ENCODE results near the gene LRRC41.

Gene LRRC41

GRCh38 chr1:46301808-46302640 is 1.4 kb downstream of the LRRC41 start:
- no peaks in the 10 kb centered on the region for H3K9me2 ChIP-seq (replicated peaks; ENCODE audit: insufficient read depth, low read length)
- no peaks in the 10 kb centered on the region for H3K9me3 ChIP-seq (ENCODE audit: insufficient read depth, low read length)
- H4K20me1 ChIP-seq (ENCODE audit: low read depth, low read length) = peaks cover 8% of the 10 kb centered on the region; the same call in 1 of the 2 replicates
- peak overlapping the region; percentile 97 for H3K9ac ChIP-seq (ENCODE audit: low read length)
- no peaks in the 10 kb centered on the region for H3K27me3 ChIP-seq (ENCODE audit: low read length)
- H3F3A ChIP-seq (ENCODE audit: insufficient read depth) = peaks cover 11% of the 10 kb centered on the region; the same call in 1 of the 2 replicates
- peaks cover 8% of the 10 kb centered on the region; the same call in 1 of the 2 replicates for H3K36me3 ChIP-seq (ENCODE audit: low read length)
- H3K4me3 ChIP-seq (ENCODE audit: insufficient read depth, low read length, poor library complexity, severe bottlenecking) = peak overlapping the region; percentile 67
- peak overlapping the region; percentile 99 for H3K4me2 ChIP-seq (ENCODE audit: low read depth, low read length, poor library complexity, severe bottlenecking)
- peaks cover 67% of the 10 kb centered on the region for H3K79me2 ChIP-seq (ENCODE audit: insufficient read depth, low read length)
- TF ChIP-seq EZH2phosphoT487 (conservative IDR thresholded peaks at IDR 0.05; ENCODE audit: low read length) (no peak), CTCF (IDR thresholded peaks at IDR 0.05; ENCODE audit: insufficient read depth, low read length, poor library complexity, severe bottlenecking) (peak; percentile 38)
- 0 out of 2 replicates have a peak overlapping the region, but pooled peaks have one; percentile 79 for H3K27ac ChIP-seq (ENCODE audit: low read depth, low read length)
- peak overlapping the region; percentile 85 for H2AFZ ChIP-seq (ENCODE audit: low read depth, low read length, severe bottlenecking)

- Histone ChIP-seq H4K20me1 (ENCODE audit: low read depth, low read length) (peaks cover 4% of the 10 kb centered on the region; the same call in 1 of the 2 replicates), H3K27ac (ENCODE audit: low read depth, low read length) (no peak overlapping the region), H3K9me2 (replicated peaks; ENCODE audit: insufficient read depth, low read length) (no peaks in the 10 kb centered on the region), H3F3A (ENCODE audit: insufficient read depth) (peaks cover 11% of the 10 kb centered on the region; the same call in 1 of the 2 replicates), H3K36me3 (ENCODE audit: low read length) (peaks cover 8% of the 10 kb centered on the region; the same call in 1 of the 2 replicates), H3K4me2 (ENCODE audit: low read depth, low read length, poor library complexity, severe bottlenecking) (peak overlapping the region; percentile 99), H3K9ac (ENCODE audit: low read length) (peak overlapping the region; percentile 97), H3K9me3 (ENCODE audit: insufficient read depth, low read length) (no peaks in the 10 kb centered on the region), H3K27me3 (ENCODE audit: low read length) (no peaks in the 10 kb centered on the region), H3K79me2 (ENCODE audit: insufficient read depth, low read length) (peaks cover 60% of the 10 kb centered on the region), H3K4me3 (ENCODE audit: insufficient read depth, low read length, poor library complexity, severe bottlenecking) (peak overlapping the region; percentile 67), H2AFZ (ENCODE audit: low read depth, low read length, severe bottlenecking) (no peak overlapping the region)
- TF ChIP-seq EZH2phosphoT487 (conservative IDR thresholded peaks at IDR 0.05; ENCODE audit: low read length) (no peak), CTCF (IDR thresholded peaks at IDR 0.05; ENCODE audit: insufficient read depth, low read length, poor library complexity, severe bottlenecking) (no peak)
Observed at GRCh38 chr1:46301406-46301807, 2.0 kb downstream of the LRRC41 start.

GRCh38 chr1:46300673-46301405 is 2.6 kb downstream of the LRRC41 start:
- no peaks in the 10 kb centered on the region for H3K27me3 ChIP-seq (ENCODE audit: low read length)
- H3K27ac ChIP-seq (ENCODE audit: low read depth, low read length) = no peak overlapping the region
- no peak overlapping the region for H2AFZ ChIP-seq (ENCODE audit: low read depth, low read length, severe bottlenecking)
- TF ChIP-seq EZH2phosphoT487 (conservative IDR thresholded peaks at IDR 0.05; ENCODE audit: low read length) = no peak
- no peak for TF ChIP-seq CTCF (IDR thresholded peaks at IDR 0.05; ENCODE audit: insufficient read depth, low read length, poor library complexity, severe bottlenecking)
- peaks cover 5% of the 10 kb centered on the region; the same call in 1 of the 2 replicates for H3K36me3 ChIP-seq (ENCODE audit: low read length)
- H3K9me3 ChIP-seq (ENCODE audit: insufficient read depth, low read length) = no peaks in the 10 kb centered on the region
- H3K4me2 ChIP-seq (ENCODE audit: low read depth, low read length, poor library complexity, severe bottlenecking) = peak overlapping the region; percentile 99
- H3F3A ChIP-seq (ENCODE audit: insufficient read depth) = peaks cover 11% of the 10 kb centered on the region; the same call in 1 of the 2 replicates
- H3K9me2 ChIP-seq (replicated peaks; ENCODE audit: insufficient read depth, low read length) = no peaks in the 10 kb centered on the region
- peaks cover under 1% of the 10 kb centered on the region; the same call in 1 of the 2 replicates for H4K20me1 ChIP-seq (ENCODE audit: low read depth, low read length)
- no peak overlapping the region for H3K4me3 ChIP-seq (ENCODE audit: insufficient read depth, low read length, poor library complexity, severe bottlenecking)
- peaks cover 55% of the 10 kb centered on the region for H3K79me2 ChIP-seq (ENCODE audit: insufficient read depth, low read length)
- H3K9ac ChIP-seq (ENCODE audit: low read length) = peak overlapping the region; percentile 97
